ENCODE data around the gene CCDC93. TPM values are rescaled to one million over a fixed set of nuclear protein-coding genes. Genes with fewer than 3 reads are reported as not detected.

CCDC93 gene
- total RNA-seq, 1 donor from 2014 or later: 13.2 TPM

DNA sequence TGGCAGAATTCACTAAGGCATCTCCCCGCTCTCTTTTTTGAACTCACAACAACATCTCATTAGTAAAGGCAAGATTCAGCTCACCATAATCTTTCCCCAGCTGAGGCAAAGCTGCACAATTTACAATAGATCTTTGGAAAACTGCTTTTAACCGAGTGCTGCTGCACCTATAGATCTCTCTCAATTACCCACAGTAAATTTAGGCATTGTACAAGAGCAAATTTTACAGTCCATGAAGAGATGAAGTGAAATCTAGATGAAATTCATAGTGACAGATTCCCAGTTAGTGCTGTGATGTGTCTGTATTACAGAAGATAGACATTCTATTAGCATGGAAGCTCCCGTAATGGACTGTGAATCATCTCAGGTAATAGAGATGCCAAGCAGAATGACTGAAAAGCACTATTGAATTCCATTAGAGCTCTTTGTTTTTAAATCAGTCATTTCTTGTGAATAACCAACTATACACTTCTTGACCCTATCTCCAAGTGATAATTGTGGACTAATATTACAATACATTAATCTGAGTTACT, 38.0 kb upstream of the CCDC93 start:
- TF ChIP-seq, protein P1, sequence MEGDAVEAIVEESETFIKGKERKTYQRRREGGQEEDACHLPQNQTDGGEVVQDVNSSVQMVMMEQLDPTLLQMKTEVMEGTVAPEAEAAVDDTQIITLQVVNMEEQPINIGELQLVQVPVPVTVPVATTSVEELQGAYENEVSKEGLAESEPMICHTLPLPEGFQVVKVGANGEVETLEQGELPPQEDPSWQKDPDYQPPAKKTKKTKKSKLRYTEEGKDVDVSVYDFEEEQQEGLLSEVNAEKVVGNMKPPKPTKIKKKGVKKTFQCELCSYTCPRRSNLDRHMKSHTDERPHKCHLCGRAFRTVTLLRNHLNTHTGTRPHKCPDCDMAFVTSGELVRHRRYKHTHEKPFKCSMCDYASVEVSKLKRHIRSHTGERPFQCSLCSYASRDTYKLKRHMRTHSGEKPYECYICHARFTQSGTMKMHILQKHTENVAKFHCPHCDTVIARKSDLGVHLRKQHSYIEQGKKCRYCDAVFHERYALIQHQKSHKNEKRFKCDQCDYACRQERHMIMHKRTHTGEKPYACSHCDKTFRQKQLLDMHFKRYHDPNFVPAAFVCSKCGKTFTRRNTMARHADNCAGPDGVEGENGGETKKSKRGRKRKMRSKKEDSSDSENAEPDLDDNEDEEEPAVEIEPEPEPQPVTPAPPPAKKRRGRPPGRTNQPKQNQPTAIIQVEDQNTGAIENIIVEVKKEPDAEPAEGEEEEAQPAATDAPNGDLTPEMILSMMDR (conservative IDR thresholded peaks at IDR 0.05; ENCODE audit: low read depth, low read length): no peak
- no peak overlapping the region for H3K4me3 ChIP-seq (ENCODE audit: low read depth, low read length)
- DNase-seq (ENCODE audit: low read depth): no peak

DNA sequence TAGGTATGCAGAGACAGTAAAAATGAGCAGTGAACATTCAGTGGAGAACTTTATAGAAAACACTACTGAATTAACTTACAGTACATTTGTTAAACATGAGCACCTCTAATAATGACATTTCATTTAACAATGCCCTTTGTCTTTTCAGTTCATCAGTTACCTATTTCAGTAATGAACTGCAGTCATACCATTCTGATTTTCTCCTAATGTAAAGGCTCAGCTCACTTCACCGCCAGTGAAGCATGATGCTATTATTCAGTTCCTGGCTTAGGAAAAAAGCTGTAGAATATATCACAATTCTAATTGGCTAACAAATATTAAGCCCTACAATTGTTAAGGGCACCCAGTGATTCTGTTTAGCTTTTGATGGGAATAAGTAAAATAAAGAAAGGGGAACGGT, 37.1 kb upstream of the CCDC93 start:
- no peak overlapping the region for H3K4me3 ChIP-seq (ENCODE audit: low read depth, low read length)
- TF ChIP-seq, protein P1 (conservative IDR thresholded peaks at IDR 0.05; ENCODE audit: low read depth, low read length): no peak
- no peak for DNase-seq (ENCODE audit: low read depth)

- no peak for DNase-seq (ENCODE audit: low read depth)
- TF ChIP-seq, protein P1 (conservative IDR thresholded peaks at IDR 0.05; ENCODE audit: low read depth, low read length): no peak
- H3K4me3 ChIP-seq (ENCODE audit: low read depth, low read length): no peak overlapping the region
Observed at GRCh38 chr2:118050386-118050785, 36.5 kb upstream of the CCDC93 start.

DNA sequence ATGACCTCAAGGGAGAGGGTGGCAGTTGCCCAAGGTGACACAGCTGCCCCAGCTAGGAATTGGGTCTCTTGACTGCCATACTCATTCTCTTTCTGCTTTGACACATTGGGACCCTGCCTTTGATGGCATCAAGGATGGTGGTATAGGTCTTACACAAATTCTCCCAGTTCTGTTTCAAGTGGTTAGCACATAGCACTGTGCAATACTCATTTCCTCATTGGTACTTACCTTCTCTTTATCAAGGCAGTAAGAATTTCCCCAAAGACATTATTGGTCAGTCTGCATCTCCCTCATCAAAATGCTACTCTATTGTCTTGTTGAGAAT, 35.9 kb upstream of the CCDC93 start:
- no peak for DNase-seq (ENCODE audit: low read depth)
- TF ChIP-seq, protein P1 (conservative IDR thresholded peaks at IDR 0.05; ENCODE audit: low read depth, low read length): no peak
- H3K4me3 ChIP-seq (ENCODE audit: low read depth, low read length): no peak overlapping the region

- DNase-seq (ENCODE audit: low read depth): no peak
- H3K4me3 ChIP-seq (ENCODE audit: low read depth, low read length): no peak overlapping the region
- TF ChIP-seq, protein P1 (conservative IDR thresholded peaks at IDR 0.05; ENCODE audit: low read depth, low read length): no peak
Observed at GRCh38 chr2:118049140-118049815, 35.4 kb upstream of the CCDC93 start.

- H3K4me3 ChIP-seq (ENCODE audit: low read depth, low read length): no peak overlapping the region
- no peak for DNase-seq (ENCODE audit: low read depth)
- TF ChIP-seq, protein P1 (conservative IDR thresholded peaks at IDR 0.05; ENCODE audit: low read depth, low read length): no peak
Observed at GRCh38 chr2:118048401-118048800, 34.5 kb upstream of the CCDC93 start.

GRCh38 chr2:118047380-118047826, 33.5 kb upstream of the CCDC93 start:
- no peak overlapping the region for H3K4me3 ChIP-seq (ENCODE audit: low read depth, low read length)
- DNase-seq (ENCODE audit: low read depth): no peak
- TF ChIP-seq, protein P1 (conservative IDR thresholded peaks at IDR 0.05; ENCODE audit: low read depth, low read length): no peak
